Retinal pigment epithelial cell (primary cell): ENCODE measurements around the gene RPS19BP1.

ENCODE experiments used
- DNase-seq: peaks from one replicate; pipeline ENCODE4 v3.0.0-alpha.2; 2010; ENCODE audit warnings: low read depth
- H3K4me3 ChIP-seq: 2 replicates; pipeline ENCODE4 v1.5.1; 2011; ENCODE audit warnings: mild to moderate bottlenecking, low read length, control low read depth, moderate library complexity
- CTCF ChIP-seq: conservative IDR thresholded peaks from 2 replicates; pipeline ENCODE4 v1.5.1; 2011; ENCODE audit warnings: low read depth, low read length, control low read depth, inconsistent platforms

Gene RPS19BP1

GRCh38 chr22:39567135-39567946 is 34.8 kb upstream of the RPS19BP1 start:
- no peak overlapping the region for H3K4me3 ChIP-seq
- TF ChIP-seq CTCF, result no peak
- no peak for DNase-seq

GRCh38 chr22:39565414-39565944 is 32.9 kb upstream of the RPS19BP1 start:
- no peak for TF ChIP-seq CTCF
- DNase-seq, result no peak
- no peak overlapping the region for H3K4me3 ChIP-seq

GRCh38 chr22:39563571-39564428 is 31.3 kb upstream of the RPS19BP1 start:
- H3K4me3 ChIP-seq, result no peak overlapping the region
- no peak for DNase-seq
- TF ChIP-seq CTCF, result no peak

- DNase-seq, result no peak
- TF ChIP-seq CTCF, result no peak
Observed at GRCh38 chr22:39562839-39563489, 30.4 kb upstream of the RPS19BP1 start.

GRCh38 chr22:39560127-39560526 is 27.6 kb upstream of the RPS19BP1 start:
- TF ChIP-seq CTCF, result no peak
- DNase-seq, result no peak
- H3K4me3 ChIP-seq, result no peak overlapping the region

More at GRCh38 chr22:39562839-39563489, 30.4 kb upstream of the RPS19BP1 start:
- no peak overlapping the region for H3K4me3 ChIP-seq

- DNase-seq, result no peak
- peak; percentile 68 for TF ChIP-seq CTCF
- H3K4me3 ChIP-seq, result no peak overlapping the region
Observed at GRCh38 chr22:39559456-39560105, 27.0 kb upstream of the RPS19BP1 start.
